BE2C (cell line): Measurements from ENCODE around the gene TRIP10.

ENCODE experiments used
- DNase-seq: peaks from one replicate; pipeline ENCODE4 v3.0.0-alpha.2; 2020
- H3K27me3 ChIP-seq: fragments of 250-450 bp; sonication (Bioruptor Pico); 2 replicates; pipeline ENCODE4 v1.5.1; 2020; ENCODE audit warnings: mild to moderate bottlenecking
- H3K36me3 ChIP-seq: fragments of 250-450 bp; sonication (Bioruptor Pico); 2 replicates; pipeline ENCODE4 v1.5.1; 2020; ENCODE audit warnings: mild to moderate bottlenecking
- H3K4me1 ChIP-seq: fragments of 250-450 bp; sonication (Bioruptor Pico); 2 replicates; pipeline ENCODE4 v1.5.1; 2020
- H3K4me3 ChIP-seq: 2 replicates; pipeline ENCODE4 v1.5.1; 2011; ENCODE audit warnings: low read depth, low read length
- H3K9me3 ChIP-seq: fragments of 250-450 bp; sonication (Bioruptor Pico); 2 replicates; pipeline ENCODE4 v1.5.1; 2020
- CTCF ChIP-seq: IDR thresholded peaks from 2 replicates; pipeline ENCODE4 v1.5.1; 2012; ENCODE audit warnings: mild to moderate bottlenecking, low read depth, low read length

The TRIP10 gene

GRCh38 chr19:6720369-6721137 lies 18.9 kb upstream of the TRIP10 start, which contains the start of gene C3:
C3 (minus strand) TSS chr19:6720650; CDS start chr19:6720589, 61 bp downstream.
- Histone ChIP-seq H3K27me3 (no peaks in the 10 kb centered on the region), H3K4me1 (no peaks in the 10 kb centered on the region), H3K36me3 (no peaks in the 10 kb centered on the region), H3K4me3 (no peak within 1 kb of the TSS), H3K9me3 (no peaks in the 10 kb centered on the region; the same call in 1 of the 2 replicates)
- no peak for TF ChIP-seq CTCF
- DNase-seq, result no peak

DNA sequence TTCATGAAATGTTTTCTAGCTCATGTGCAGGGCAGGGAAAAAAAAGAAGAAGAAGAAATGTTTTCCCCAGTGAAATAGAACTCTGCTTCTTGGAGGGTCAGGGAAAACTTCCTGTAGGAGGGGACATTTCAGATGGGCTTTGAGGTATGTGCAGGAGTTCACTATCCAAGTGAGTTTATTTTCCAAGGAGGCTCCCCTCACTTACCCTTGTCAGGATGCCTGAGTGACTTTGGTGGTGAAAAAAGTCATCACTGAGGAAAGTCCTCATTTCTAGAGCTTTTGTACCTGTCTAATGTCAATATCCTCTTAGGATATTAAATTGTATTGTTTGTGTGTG lies 18.4 kb upstream of the TRIP10 start:
- no peak for DNase-seq
- no peaks in the 10 kb centered on the region for H3K4me1 ChIP-seq
- H3K36me3 ChIP-seq, result no peaks in the 10 kb centered on the region
- no peaks in the 10 kb centered on the region; the same call in 1 of the 2 replicates for H3K9me3 ChIP-seq
- H3K4me3 ChIP-seq, result no peak overlapping the region
- H3K27me3 ChIP-seq, result no peaks in the 10 kb centered on the region
- no peak for TF ChIP-seq CTCF

GRCh38 chr19:6721773-6722172 lies 17.7 kb upstream of the TRIP10 start:
- Histone ChIP-seq H3K9me3 (no peaks in the 10 kb centered on the region; the same call in 1 of the 2 replicates), H3K4me1 (no peaks in the 10 kb centered on the region), H3K27me3 (no peaks in the 10 kb centered on the region), H3K36me3 (no peaks in the 10 kb centered on the region), H3K4me3 (no peak overlapping the region)
- no peak for DNase-seq
- no peak for TF ChIP-seq CTCF

GRCh38 chr19:6723108-6723618 lies 16.3 kb upstream of the TRIP10 start:
- DNase-seq, result no peak
- no peaks in the 10 kb centered on the region for H3K4me1 ChIP-seq
- H3K36me3 ChIP-seq, result no peaks in the 10 kb centered on the region
- H3K27me3 ChIP-seq, result no peaks in the 10 kb centered on the region
- no peaks in the 10 kb centered on the region; the same call in 1 of the 2 replicates for H3K9me3 ChIP-seq
- H3K4me3 ChIP-seq, result no peak overlapping the region
- no peak for TF ChIP-seq CTCF

- no peak for TF ChIP-seq CTCF
- Histone ChIP-seq H3K9me3 (no peaks in the 10 kb centered on the region; the same call in 1 of the 2 replicates), H3K4me1 (no peaks in the 10 kb centered on the region), H3K4me3 (no peak overlapping the region), H3K27me3 (no peaks in the 10 kb centered on the region), H3K36me3 (no peaks in the 10 kb centered on the region)
- no peak for DNase-seq
Measured at GRCh38 chr19:6723738-6724137, 15.7 kb upstream of the TRIP10 start.
